HG02588 (cell line): ENCODE data around the gene NF2.

Experiments used
- ATAC-seq: cut with Tn5 transposase; IDR thresholded peaks from one replicate; pipeline ENCODE4 v1.9.1; 2021; ENCODE audit warnings: mild to moderate bottlenecking, moderate library complexity; ENCODE audit not compliant: unreplicated experiment

The NF2 gene

DNA sequence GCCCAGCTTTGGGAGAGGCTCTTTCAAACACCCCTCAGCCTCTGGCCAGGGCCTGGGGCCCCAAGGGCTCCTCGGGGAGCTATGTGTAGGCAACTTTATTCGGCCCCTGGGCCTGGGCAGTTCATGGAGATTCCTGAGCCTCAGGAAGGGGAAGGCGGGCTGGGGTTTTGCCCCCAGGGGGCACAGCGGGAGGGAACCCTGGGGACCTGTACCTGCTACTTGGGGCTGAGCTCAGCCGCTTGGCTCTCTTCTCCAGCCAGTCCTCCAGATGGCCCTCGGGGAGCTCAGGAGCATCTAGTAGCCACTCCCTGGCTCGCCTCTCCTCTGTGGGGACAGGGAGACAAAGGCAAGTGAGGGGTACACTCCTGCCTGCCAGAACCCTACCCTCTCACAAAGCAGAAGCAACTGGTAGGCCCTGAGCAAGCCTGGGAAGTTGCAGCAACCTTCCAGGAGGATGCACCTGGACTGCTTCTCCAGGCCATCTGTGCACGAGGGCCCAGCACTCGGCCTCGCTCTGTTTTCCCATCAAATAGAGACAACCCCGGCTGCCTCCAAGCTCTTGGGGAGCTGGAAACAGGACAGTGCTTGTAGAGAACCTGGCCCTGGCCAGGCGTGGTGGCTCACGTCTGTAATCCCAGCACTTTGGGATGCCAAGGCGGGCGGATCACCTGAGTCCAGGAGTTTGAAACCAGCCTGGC is 134.8 kb downstream of the NF2 start:
- no peak for ATAC-seq

DNA sequence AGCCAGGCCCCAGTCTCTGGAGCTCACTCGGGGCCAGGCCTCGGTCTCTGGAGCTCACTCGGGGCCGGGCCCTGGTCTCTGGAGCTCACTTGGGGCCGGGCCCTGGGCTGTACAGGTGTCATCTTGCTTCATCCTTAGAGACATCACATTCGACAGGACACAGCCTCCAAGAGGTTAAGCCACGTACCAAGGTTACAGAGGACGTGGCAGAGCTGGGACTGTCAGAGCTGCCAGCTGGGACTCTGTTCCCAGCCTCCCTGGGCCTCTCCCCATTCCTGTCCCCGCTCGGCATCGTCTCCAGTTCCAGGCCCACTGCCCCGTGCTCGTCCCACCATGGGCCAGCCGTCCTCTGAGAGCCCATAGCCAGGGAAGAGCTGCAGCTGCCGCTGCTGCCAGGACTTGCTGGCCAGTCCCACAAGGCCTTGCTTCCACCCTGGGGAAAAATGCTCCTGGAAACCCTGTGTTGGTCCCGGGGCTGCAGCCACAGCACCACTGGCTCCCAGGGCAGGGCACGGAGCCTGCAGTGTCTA is 136.0 kb downstream of the NF2 start:
- no peak for ATAC-seq

DNA sequence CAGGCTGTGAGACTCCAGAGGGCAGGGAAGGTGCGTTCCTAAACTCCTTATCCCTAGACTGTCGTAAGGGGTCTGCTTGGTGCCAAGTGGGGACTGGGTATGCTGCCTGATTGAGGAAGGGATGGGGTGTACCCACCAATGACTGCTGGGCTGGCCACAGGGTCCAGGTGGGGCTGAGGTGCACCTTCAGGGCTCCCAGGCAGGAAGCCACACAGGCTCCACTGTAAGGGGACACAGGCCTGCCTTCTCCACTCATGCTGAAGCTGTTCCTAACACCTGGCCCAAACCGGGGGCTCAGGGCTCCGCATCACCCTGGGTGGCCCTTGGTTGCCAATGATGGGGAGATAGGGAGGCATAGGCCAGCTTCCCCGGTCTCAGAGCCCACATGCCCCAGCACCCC is 136.8 kb downstream of the NF2 start:
- no peak for ATAC-seq

DNA sequence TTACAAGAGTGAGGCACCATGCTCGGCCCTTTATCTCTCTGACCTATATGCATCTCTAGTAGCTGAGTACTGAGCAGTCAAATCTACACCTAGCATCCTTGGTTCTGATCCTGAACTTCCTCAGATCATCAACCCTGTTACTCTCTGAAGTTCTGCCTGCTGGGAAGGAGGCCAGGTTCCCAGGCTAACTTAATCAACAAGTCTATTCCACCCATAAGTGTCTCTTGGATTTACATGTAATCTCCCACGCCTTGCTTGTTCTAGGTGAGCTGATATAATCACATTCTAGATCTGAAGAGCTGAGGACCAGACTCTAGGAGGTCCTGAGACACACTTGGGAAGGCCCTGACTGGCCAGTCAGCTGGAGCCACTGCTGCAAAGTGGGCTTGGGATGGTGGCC is 138.5 kb downstream of the NF2 start:
- ATAC-seq: no peak

DNA sequence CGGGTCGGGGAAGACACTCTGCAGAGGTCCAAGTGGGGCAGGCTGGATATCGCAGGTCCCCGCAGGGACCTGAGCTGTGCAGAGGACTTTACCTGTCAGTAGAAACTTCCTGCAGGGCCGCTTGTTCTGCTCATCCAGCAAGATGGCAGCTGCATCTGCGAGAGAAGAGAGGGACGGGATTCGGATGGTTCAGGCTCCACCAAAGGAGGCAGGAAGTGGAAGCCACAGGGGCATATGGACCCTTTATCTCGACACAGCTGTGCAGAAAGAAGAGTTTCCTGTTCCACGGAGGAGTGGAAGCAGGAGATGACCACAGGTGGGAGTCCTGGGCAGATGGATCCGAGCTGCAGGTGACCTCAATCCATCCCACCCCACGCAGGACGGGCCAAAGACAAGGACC is 138.9 kb downstream of the NF2 start:
- ATAC-seq: no peak

DNA sequence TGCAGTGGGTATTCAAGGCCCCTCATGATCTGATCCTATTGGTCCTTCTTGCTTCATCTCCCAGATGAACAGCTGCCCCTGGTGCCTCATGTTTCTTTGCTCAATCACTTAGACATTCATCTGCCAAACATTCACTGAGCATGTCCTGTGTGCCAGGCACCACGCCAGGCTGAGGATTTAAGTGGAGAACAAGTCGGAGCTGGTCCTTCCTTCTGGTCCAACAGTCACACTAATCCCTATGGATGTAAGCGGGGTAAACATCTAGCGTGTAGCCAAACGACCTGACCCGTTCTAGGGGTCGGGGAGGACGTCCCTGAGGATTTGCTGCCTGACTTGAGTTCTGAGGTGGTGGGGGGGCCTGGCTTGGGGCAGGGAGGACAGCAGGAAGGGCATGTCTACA is 141.5 kb downstream of the NF2 start:
- no peak for ATAC-seq

DNA sequence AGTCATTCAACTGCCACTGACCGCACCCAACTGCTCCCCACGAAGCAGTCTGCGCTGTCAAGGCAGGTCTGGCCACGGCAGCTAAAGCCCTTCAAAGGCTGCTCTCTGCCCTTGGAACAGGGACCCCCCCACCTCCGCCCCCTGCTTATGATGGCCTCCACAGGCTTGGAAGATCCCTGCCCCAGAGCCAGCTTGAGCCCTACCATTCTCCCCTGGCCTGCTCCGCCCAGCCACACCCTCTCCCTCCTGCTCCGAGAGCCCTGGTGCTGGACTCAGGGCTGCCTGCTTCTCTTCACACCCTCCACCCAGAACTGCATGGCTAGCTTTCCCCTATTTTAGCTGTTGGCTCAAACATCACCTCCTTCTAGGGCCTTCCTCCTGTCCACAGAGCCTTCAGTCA is 144.4 kb downstream of the NF2 start:
- no peak for ATAC-seq
